H9 (cell line): Measurements from ENCODE around the gene OR10H1. TPM values are rescaled to one million over a fixed set of nuclear protein-coding genes. Genes with fewer than 3 reads are reported as not detected.

Source experiments
- DNase-seq: peaks from one replicate; pipeline ENCODE4 v3.0.0-alpha.2; 2017
- H2AFZ ChIP-seq: one replicate; pipeline ENCODE4 v1.6.1; 2013; ENCODE audit warnings: mild to moderate bottlenecking, low read length, control low read depth, moderate library complexity
- H2AK5ac ChIP-seq: 2 replicates; pipeline ENCODE4 v1.6.1; 2013; ENCODE audit warnings: low read length, control low read depth, mixed read lengths; ENCODE audit not compliant: insufficient read length
- H2BK120ac ChIP-seq: one replicate; pipeline ENCODE4 v1.6.1; 2013; ENCODE audit warnings: low read depth, mild to moderate bottlenecking, low read length, control low read depth, inconsistent platforms; ENCODE audit not compliant: poor library complexity, severe bottlenecking
- H2BK12ac ChIP-seq: 2 replicates; pipeline ENCODE4 v1.6.1; 2013; ENCODE audit warnings: low read length, control low read depth, mixed read lengths, low read depth; ENCODE audit not compliant: insufficient read length
- H2BK15ac ChIP-seq: 2 replicates; pipeline ENCODE4 v1.6.1; 2013; ENCODE audit warnings: low read depth, low read length, control low read depth
- H2BK20ac ChIP-seq: one replicate; pipeline ENCODE4 v1.6.1; 2013; ENCODE audit warnings: low read depth, mild to moderate bottlenecking, low read length, control low read depth, inconsistent platforms; ENCODE audit not compliant: poor library complexity, severe bottlenecking
- H2BK5ac ChIP-seq: 2 replicates; pipeline ENCODE4 v1.6.1; 2013; ENCODE audit warnings: low read length, control low read depth, mixed read lengths; ENCODE audit not compliant: insufficient read length
- H3K14ac ChIP-seq: 2 replicates; pipeline ENCODE4 v1.6.1; 2013; ENCODE audit warnings: low read length, control low read depth; ENCODE audit not compliant: insufficient read depth
- H3K18ac ChIP-seq: 2 replicates; pipeline ENCODE4 v1.6.1; 2013; ENCODE audit warnings: low read depth, mild to moderate bottlenecking, mixed read lengths, low read length, control low read depth; ENCODE audit not compliant: insufficient read length
- H3K23ac ChIP-seq: 2 replicates; pipeline ENCODE4 v1.6.1; 2013; ENCODE audit warnings: low read length, control low read depth, mixed read lengths, low read depth; ENCODE audit not compliant: insufficient read length
- H3K23me2 ChIP-seq: 2 replicates; pipeline ENCODE4 v1.6.1; 2013; ENCODE audit warnings: low read depth, mild to moderate bottlenecking, mixed read lengths, low read length, control low read depth; ENCODE audit not compliant: insufficient read length, poor library complexity, severe bottlenecking
- H3K27ac ChIP-seq: 2 replicates; pipeline ENCODE4 v1.5.1; 2013; ENCODE audit warnings: low read length, control low read depth, mixed read lengths, low read depth; ENCODE audit not compliant: insufficient read length
- H3K27me3 ChIP-seq: 2 replicates; pipeline ENCODE4 v1.6.1; 2013; ENCODE audit warnings: low read length, control low read depth, inconsistent platforms; ENCODE audit not compliant: insufficient read depth
- H3K4ac ChIP-seq: 2 replicates; pipeline ENCODE4 v1.6.1; 2013; ENCODE audit warnings: low read depth, mild to moderate bottlenecking, control low read depth, inconsistent platforms, low read length, moderate library complexity
- H3K4me1 ChIP-seq: 2 replicates; pipeline ENCODE4 v1.6.1; 2013; ENCODE audit warnings: low read length, control low read depth, inconsistent platforms; ENCODE audit not compliant: insufficient read depth
- H3K4me2 ChIP-seq: 2 replicates; pipeline ENCODE4 v1.6.1; 2013; ENCODE audit warnings: low read length, control low read depth, mixed read lengths; ENCODE audit not compliant: insufficient read length, insufficient read depth
- H3K56ac ChIP-seq: 2 replicates; pipeline ENCODE4 v1.6.1; 2013; ENCODE audit warnings: low read depth, mild to moderate bottlenecking, mixed read lengths, low read length, control low read depth; ENCODE audit not compliant: insufficient read length
- H3K79me1 ChIP-seq: 2 replicates; pipeline ENCODE4 v1.6.1; 2013; ENCODE audit warnings: low read depth, mild to moderate bottlenecking, moderate library complexity, low read length, control low read depth, inconsistent platforms; ENCODE audit not compliant: insufficient read depth, poor library complexity, severe bottlenecking
- H3K79me2 ChIP-seq: 2 replicates; pipeline ENCODE4 v1.6.1; 2013; ENCODE audit warnings: low read length, control low read depth, inconsistent platforms; ENCODE audit not compliant: insufficient read depth
- H3K9ac ChIP-seq: 2 replicates; pipeline ENCODE4 v1.6.1; 2013; ENCODE audit warnings: low read length, control low read depth, mixed read lengths; ENCODE audit not compliant: insufficient read length; ENCODE audit errors: extremely low read depth
- H3K9me3 ChIP-seq: one replicate; pipeline ENCODE4 v1.6.1; 2013; ENCODE audit warnings: low read depth, low read length, inconsistent platforms; ENCODE audit not compliant: control insufficient read depth
- H3T11ph ChIP-seq: one replicate; pipeline ENCODE4 v1.6.1; 2013; ENCODE audit warnings: mild to moderate bottlenecking, low read length, control low read depth, inconsistent platforms
- H4K20me1 ChIP-seq: one replicate; pipeline ENCODE4 v1.6.1; 2013; ENCODE audit not compliant: control insufficient read depth, insufficient read length, insufficient read depth
- H4K5ac ChIP-seq: 2 replicates; pipeline ENCODE4 v1.6.1; 2013; ENCODE audit warnings: low read depth, mild to moderate bottlenecking, mixed read lengths, low read length, control low read depth; ENCODE audit not compliant: insufficient read length
- H4K8ac ChIP-seq: replicated peaks from 2 replicates; pipeline ENCODE4 v1.6.1; 2013; ENCODE audit warnings: low read length, control low read depth, mixed read lengths, low read depth; ENCODE audit not compliant: insufficient read length
- H4K91ac ChIP-seq: 2 replicates; pipeline ENCODE4 v1.6.1; 2013; ENCODE audit warnings: low read depth, mild to moderate bottlenecking, moderate library complexity, mixed read lengths, low read length, control low read depth; ENCODE audit not compliant: insufficient read length
- H3K27ac Mint-ChIP-seq, 3 experiments: 2 replicates in 2 of 3; 3 replicates in 1 of 3; pipeline ENCODE4 v1.8.0; 2020 to 2021; ENCODE audit warnings: mixed read lengths in 3 of 3, mild to moderate bottlenecking in 1 of 3, moderate library complexity in 1 of 3
- H3K27me3 Mint-ChIP-seq: 2 replicates; pipeline ENCODE4 v1.8.0; 2021; ENCODE audit warnings: low read depth, mild to moderate bottlenecking, moderate library complexity, mixed read lengths
- H3K36me3 Mint-ChIP-seq, 3 experiments: 2 replicates in 2 of 3; 3 replicates in 1 of 3; pipeline ENCODE4 v1.8.0; 2020 to 2021; ENCODE audit warnings: low read depth in 3 of 3, mixed read lengths in 3 of 3; ENCODE audit not compliant: insufficient read depth in 1 of 3
- H3K4me1 Mint-ChIP-seq, 2 experiments: 2 replicates each; pipeline ENCODE4 v1.8.0; 2020; ENCODE audit warnings: mixed read lengths in 2 of 2
- H3K4me3 Mint-ChIP-seq, 2 experiments: 2 replicates in 1 of 2; 3 replicates in 1 of 2; pipeline ENCODE4 v1.8.0; 2020 to 2021; ENCODE audit warnings: mild to moderate bottlenecking in 2 of 2, mixed read lengths in 2 of 2, moderate library complexity in 1 of 2
- H3K9me3 Mint-ChIP-seq, 2 experiments: 2 replicates in 1 of 2; 3 replicates in 1 of 2; pipeline ENCODE4 v1.8.0; 2020; ENCODE audit warnings: mild to moderate bottlenecking in 2 of 2, mixed read lengths in 2 of 2, moderate library complexity in 1 of 2
- CTCF ChIP-seq: fragments of 200-600 bp; sonication (generic); conservative IDR thresholded peaks from 3 replicates; pipeline ENCODE4 v1.8.0; 2021; ENCODE audit warnings: antibody characterized with exemption, mild to moderate bottlenecking
- WGBS: extraction: QIAGEN DNeasy Blood & Tissue Kit; methylation state at CpG from one replicate; pipeline ENCODE4 v1.1.7; 2013; ENCODE audit warnings: missing lambda C conversion rate, low lambda C conversion rate, mixed read lengths; ENCODE audit not compliant: insufficient read length; ENCODE audit errors: extremely low coverage; 5-methylcytosine and 5-hydroxymethylcytosine counted together
- total RNA-seq: library from RNA; stranded (reverse); gene quantifications from 2 replicates; pipeline ENCODE4 v1.2.1, GENCODE V29; 2021

Gene OR10H1
- total RNA-seq, 1 experiment from 2014 or later, result not detected

GRCh38 chr19:15811476-15811875 lies 4.0 kb downstream of the OR10H1 start:
- H3K14ac ChIP-seq, result no peak overlapping the region
- Mint-ChIP-seq H3K36me3 (peaks cover 7 to 22% (median 20%) of the 10 kb centered on the region in 3 experiments; a peak in 6 of 7 replicates), H3K4me3 (no peak overlapping the region), H3K9me3 (peaks cover 86 to 96% of the 10 kb centered on the region in 2 experiments), H3K27me3 (peaks cover 5% of the 10 kb centered on the region; the same call in 1 of the 2 replicates), H3K4me1 (no peaks in the 10 kb centered on the region), H3K27ac (no peak overlapping the region)
- no peak overlapping the region for H3K23ac ChIP-seq
- no peak overlapping the region for H3K27ac ChIP-seq
- H2BK120ac ChIP-seq, result no peak overlapping the region
- no peak overlapping the region for H3K9ac ChIP-seq
- no peak overlapping the region for H3K56ac ChIP-seq
- no peak overlapping the region for H2BK5ac ChIP-seq
- H3K4ac ChIP-seq, result no peak overlapping the region
- peaks cover 96% of the 10 kb centered on the region for H3K9me3 ChIP-seq
- H4K8ac ChIP-seq, result no peak overlapping the region
- no peak for DNase-seq
- H3K79me1 ChIP-seq, result no peaks in the 10 kb centered on the region
- H3K4me1 ChIP-seq, result no peaks in the 10 kb centered on the region
- H4K5ac ChIP-seq, result no peak overlapping the region
- no peak overlapping the region for H2AK5ac ChIP-seq
- H2AFZ ChIP-seq, result no peak overlapping the region
- H3K23me2 ChIP-seq, result no peaks in the 10 kb centered on the region
- H2BK15ac ChIP-seq, result no peak overlapping the region
- no peak overlapping the region for H3K18ac ChIP-seq
- no peak overlapping the region for H2BK20ac ChIP-seq
- TF ChIP-seq CTCF, result no peak
- H2BK12ac ChIP-seq, result no peak overlapping the region
- H4K91ac ChIP-seq, result no peak overlapping the region
- no peaks in the 10 kb centered on the region for H3K79me2 ChIP-seq
- no peaks in the 10 kb centered on the region for H3K27me3 ChIP-seq
- no peak overlapping the region for H3T11ph ChIP-seq
- H4K20me1 ChIP-seq, result no peaks in the 10 kb centered on the region
- H3K4me2 ChIP-seq, result no peak overlapping the region
- WGBS, result no CpG with 5 or more reads among the region's 4 CpGs
